GM21367 (cell line): Measurements from ENCODE around the gene ARSK.

ENCODE experiments used
- ATAC-seq: cut with Tn5 transposase; IDR thresholded peaks from one replicate; pipeline ENCODE4 v1.9.1; 2021; ENCODE audit not compliant: unreplicated experiment

ARSK gene

GRCh38 chr5:95554647-95555548, at the start of gene ARSK, which contains the start of gene SKIC3:
Gene ARSK, plus strand, starts transcription at chr5:95555101. Its CDS starts 178 bp downstream, at chr5:95555279.
Gene SKIC3, minus strand, starts transcription at chr5:95554977. Its CDS starts 7,827 bp downstream, at chr5:95547150.
- ATAC-seq, result peak; percentile 89

GRCh38 chr5:95508550-95508949, 46.4 kb upstream of the ARSK start:
- ATAC-seq, result no peak

- ATAC-seq, result no peak
Measured at GRCh38 chr5:95511606-95512005, 43.3 kb upstream of the ARSK start.

- ATAC-seq, result no peak
Measured at GRCh38 chr5:95518417-95518816, 36.5 kb upstream of the ARSK start.

DNA sequence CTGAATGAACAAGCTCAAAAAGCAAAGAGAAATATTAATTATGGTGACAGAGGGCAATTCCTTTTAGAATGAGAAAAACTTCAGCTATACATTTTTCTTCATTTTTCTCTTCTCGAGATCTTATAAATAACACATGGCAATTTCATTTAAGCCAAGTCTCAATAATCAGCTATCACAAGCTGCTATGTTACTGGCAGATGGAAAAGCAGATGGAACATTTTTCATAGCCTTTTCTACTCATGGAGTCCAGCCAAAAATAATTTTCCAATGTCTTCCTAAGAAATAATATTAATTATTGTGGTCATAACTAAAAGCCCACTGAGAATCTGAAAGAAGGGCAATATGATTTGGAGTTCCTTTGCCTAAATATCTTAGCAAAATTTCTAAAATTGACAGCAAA, 35.8 kb upstream of the ARSK start:
- ATAC-seq, result no peak

DNA sequence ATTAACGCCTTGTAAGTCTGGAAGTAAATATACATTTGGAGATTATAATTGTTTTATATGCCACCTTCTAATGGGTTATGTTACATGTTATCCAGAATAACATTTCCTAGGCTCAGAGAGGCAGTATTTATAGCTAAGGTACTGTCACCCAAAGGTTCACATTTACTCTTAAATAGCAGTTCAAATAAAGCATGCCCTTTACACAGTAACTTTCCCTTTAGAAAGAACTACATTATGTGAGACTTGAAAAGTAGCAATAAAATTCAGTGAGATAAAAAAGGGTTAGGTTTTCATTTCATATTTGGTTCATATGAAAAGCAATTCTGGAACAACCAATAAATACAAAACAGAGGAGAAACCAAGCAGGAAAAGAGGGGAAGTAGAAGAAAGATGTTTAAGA, 35.2 kb upstream of the ARSK start:
- ATAC-seq, result no peak

- no peak for ATAC-seq
Measured at GRCh38 chr5:95520206-95520605, 34.7 kb upstream of the ARSK start.

DNA sequence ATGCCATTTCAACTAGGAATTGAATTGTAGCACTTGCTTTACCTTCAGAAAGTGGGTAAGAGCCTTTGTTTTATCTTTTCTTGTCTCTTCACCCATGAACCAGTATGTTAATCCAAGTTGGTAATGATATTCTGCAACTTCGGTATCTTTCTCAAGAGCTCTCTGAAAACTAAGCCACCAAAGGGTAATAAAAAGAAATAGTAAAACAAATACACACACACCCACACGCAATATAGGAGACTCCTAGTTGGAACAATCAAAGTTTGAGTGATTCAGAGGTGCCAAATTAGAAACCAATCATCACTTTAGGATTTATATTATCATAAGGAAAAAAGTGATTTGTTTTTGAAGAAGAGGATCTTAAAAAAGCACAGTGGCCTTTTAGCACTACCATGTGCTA, 30.5 kb upstream of the ARSK start:
- ATAC-seq, result no peak

GRCh38 chr5:95526871-95527270, 28.0 kb upstream of the ARSK start:
- ATAC-seq, result no peak

GRCh38 chr5:95528565-95528964, 26.3 kb upstream of the ARSK start:
- ATAC-seq, result no peak

GRCh38 chr5:95530416-95530815, 24.5 kb upstream of the ARSK start:
- ATAC-seq, result no peak

DNA sequence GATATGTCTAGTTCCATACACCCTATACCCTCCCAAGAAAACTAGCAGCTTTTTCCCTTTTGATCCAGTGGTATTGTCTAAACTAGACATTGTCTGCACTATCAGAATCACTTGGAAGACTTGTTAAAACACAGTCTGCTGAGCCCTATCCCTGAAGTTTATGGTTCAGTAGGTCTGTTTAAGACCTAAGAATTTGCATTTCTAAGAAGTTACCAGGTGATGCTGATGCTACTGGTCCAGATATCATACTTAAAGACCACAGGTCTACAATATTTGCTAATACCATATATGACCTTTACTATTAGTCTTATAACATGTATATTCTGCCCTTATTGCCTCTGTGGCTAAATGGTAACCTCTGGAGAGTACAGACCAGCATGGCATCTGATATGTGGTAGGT, 23.4 kb upstream of the ARSK start:
- no peak for ATAC-seq

DNA sequence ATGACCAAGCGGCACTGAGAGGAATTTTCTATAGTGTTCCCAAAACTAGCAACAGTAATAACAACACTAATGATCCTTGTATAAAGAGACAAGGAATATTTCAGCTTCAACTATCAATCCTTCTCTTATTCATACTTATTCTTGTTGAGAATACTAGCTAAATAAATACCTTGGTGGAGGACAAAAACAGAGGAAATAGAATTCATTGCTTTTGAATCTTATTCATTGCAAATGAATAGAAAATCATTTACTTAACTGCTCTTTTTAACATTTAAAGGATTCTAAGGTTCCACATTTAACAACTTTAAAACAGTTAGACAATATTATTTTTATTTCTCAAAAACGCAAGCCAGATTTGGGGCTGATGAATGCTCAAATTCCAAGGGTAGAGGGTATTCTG, 22.5 kb upstream of the ARSK start:
- no peak for ATAC-seq

DNA sequence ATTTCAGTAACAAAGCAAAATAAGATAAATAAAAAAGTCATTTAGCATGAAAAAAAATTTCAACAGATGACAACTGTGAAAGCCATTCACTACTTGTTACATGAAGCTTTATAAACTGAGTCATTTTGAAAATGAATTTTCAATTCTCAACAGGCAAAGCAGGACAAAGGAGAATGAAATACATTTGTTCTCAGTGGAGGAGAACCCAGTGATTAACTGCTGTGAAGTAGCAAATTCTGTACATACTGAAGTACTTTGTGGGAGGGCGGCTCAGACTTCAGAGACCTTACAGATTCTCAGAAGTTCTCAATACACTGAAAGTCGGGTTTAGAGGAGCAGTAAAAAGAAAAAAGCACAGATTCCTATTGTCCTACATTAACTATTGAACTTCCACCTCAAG, 21.8 kb upstream of the ARSK start:
- ATAC-seq, result no peak

- ATAC-seq, result no peak
Measured at GRCh38 chr5:95533761-95534160, 21.1 kb upstream of the ARSK start.

- no peak for ATAC-seq
Measured at GRCh38 chr5:95537501-95537900, 17.4 kb upstream of the ARSK start.

GRCh38 chr5:95543017-95543705, 11.7 kb upstream of the ARSK start:
- no peak for ATAC-seq

DNA sequence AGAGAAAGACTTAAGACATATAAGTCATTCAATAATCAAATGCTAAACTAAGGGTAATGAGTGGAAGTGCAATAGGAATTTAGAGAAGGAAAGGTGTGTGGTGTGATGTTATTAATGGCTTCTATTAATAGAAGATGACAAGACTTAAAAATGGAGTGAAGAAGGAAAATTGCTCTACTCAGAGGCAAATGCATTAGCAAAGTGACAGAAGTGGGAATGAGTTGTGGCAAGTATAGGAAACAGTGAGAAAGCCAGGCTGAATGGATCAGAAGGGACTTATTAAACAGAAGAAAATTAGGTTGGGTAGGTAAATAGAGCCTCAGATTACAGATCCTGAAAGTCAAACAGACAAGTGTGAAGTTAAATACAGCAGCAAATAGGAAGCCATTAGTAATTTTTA, 5.9 kb upstream of the ARSK start:
- ATAC-seq, result no peak

- ATAC-seq, result peak; percentile 23
Measured at GRCh38 chr5:95554331-95554646, 612 bp upstream of the ARSK start.

DNA sequence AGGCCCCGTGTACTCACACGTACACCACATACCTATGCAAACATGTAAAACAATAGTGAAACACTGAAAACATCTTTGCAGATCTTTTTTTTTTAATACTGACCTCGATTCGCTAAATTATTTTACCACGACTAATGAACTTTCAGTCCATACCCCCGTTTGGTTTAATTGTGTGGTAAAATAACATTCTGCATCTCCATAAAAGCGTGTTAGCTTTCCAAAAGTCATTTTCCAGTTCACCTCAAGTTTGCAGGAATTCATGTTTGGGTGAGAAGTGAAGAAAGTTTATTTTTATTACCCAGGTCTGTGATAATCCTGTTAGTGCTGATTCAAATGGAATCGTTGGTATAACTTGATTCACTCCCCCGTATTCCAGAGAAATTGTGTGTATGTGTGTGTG, 652 bp downstream of the ARSK start:
- no peak for ATAC-seq

GRCh38 chr5:95557841-95558240, 2.9 kb downstream of the ARSK start:
- ATAC-seq, result no peak

DNA sequence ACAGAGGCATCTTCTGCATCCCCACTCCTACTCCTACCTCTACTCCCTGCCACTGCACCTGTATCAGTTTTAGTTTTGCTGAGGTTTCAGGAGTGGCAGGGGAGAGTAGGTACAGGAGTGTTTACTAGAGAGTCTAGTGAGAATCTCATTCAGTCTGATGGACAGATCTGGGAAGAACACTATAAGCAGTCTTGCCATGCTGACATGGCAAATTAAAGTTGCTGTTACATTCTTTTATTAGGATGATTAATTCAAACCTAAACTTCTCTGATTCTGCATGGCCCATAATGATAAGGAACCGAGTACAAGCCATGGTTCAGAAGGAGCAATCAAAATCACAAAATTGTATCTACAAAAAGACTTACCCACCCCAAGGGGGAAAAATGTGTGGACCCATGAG, 7.4 kb downstream of the ARSK start:
- ATAC-seq, result no peak
